ENCODE data around the gene GALNT9. TPM values are rescaled to one million over a fixed set of nuclear protein-coding genes. Genes with fewer than 3 reads are reported as not detected.

Gene GALNT9
- total RNA-seq, 6 experiments from 2014 or later: not detected

- DNase-seq (no peak), ATAC-seq (no peak)
- no peaks in the 10 kb centered on the region for H3K36me3 ChIP-seq
- H3K27ac ChIP-seq: no peak overlapping the region
- H3K4me3 ChIP-seq: no peak overlapping the region
- TF ChIP-seq CTCF (IDR thresholded peaks at IDR 0.05) (no peak), POLR2A (IDR thresholded peaks at IDR 0.05) (no peak)
- H3K4me1 ChIP-seq: peaks cover 0 to 8% (median 5%) of the 10 kb centered on the region in 4 donors
- 78% methylated on average over 5 of the region's 8 CpGs for WGBS (ENCODE audit: insufficient coverage, low coverage, low lambda C conversion rate, missing lambda C conversion rate)
- H3K9me3 ChIP-seq: no peaks in the 10 kb centered on the region
- intact Hi-C loops (cut with DNase I): no loop called here
- H3K27me3 ChIP-seq: no peaks in the 10 kb centered on the region
These were observed 134.8 kb downstream of the GALNT9 start for GRCh38 chr12:132194556-132194955.

- Histone ChIP-seq H3K4me3 (no peak overlapping the region), H3K36me3 (no peaks in the 10 kb centered on the region), H3K9me3 (no peaks in the 10 kb centered on the region), H3K4me1 (peaks cover 0 to 13% (median 5%) of the 10 kb centered on the region in 4 donors), H3K27ac (no peak overlapping the region), H3K27me3 (no peaks in the 10 kb centered on the region)
- DNase-seq (no peak), ATAC-seq (no peak)
- intact Hi-C loops (cut with DNase I): no loop called here
- 64% methylated on average over 2 of the region's 10 CpGs for WGBS (ENCODE audit: insufficient coverage, low coverage, low lambda C conversion rate, missing lambda C conversion rate)
- no peak for TF ChIP-seq CTCF (IDR thresholded peaks at IDR 0.05)
These were observed 135.3 kb downstream of the GALNT9 start for GRCh38 chr12:132194056-132194455.

- no peak overlapping the region for H3K27ac ChIP-seq
- no peaks in the 10 kb centered on the region for H3K36me3 ChIP-seq
- H3K9me3 ChIP-seq: no peaks in the 10 kb centered on the region
- 47% methylated on average over 9 of the region's 31 CpGs for WGBS (ENCODE audit: insufficient coverage, low coverage, low lambda C conversion rate, missing lambda C conversion rate)
- peaks cover 0 to 13% (median 5%) of the 10 kb centered on the region in 4 donors for H3K4me1 ChIP-seq
- TF ChIP-seq POLR2A (IDR thresholded peaks at IDR 0.05): no peak
- no peak for DNase-seq
- ATAC-seq: no peak
- H3K27me3 ChIP-seq: no peaks in the 10 kb centered on the region
- no peak overlapping the region for H3K4me3 ChIP-seq
- intact Hi-C loops (cut with DNase I): no loop called here
These were observed 137.5 kb downstream of the GALNT9 start for GRCh38 chr12:132191715-132192553.

GRCh38 chr12:132190834-132191500 lies 138.4 kb downstream of the GALNT9 start:
- Histone ChIP-seq H3K27me3 (no peaks in the 10 kb centered on the region), H3K9me3 (no peaks in the 10 kb centered on the region), H3K36me3 (no peaks in the 10 kb centered on the region), H3K27ac (no peak overlapping the region), H3K4me1 (peaks cover 0 to 13% (median 5%) of the 10 kb centered on the region in 4 donors), H3K4me3 (no peak overlapping the region)
- TF ChIP-seq CTCF (IDR thresholded peaks at IDR 0.05) (no peak), POLR2A (IDR thresholded peaks at IDR 0.05) (no peak)
- ATAC-seq: no peak
- DNase-seq: no peak
- intact Hi-C loops (cut with DNase I): no loop called here
- 75% methylated on average over 11 of the region's 30 CpGs for WGBS (ENCODE audit: insufficient coverage, low coverage, low lambda C conversion rate, missing lambda C conversion rate)

All from right lobe of liver (tissue), 6 donors.